Lung (tissue), 12 donors: ENCODE measurements around the gene PPP2R1B. TPM values are rescaled to one million over a fixed set of nuclear protein-coding genes. Genes with fewer than 3 reads are reported as not detected.

Source experiments
- ATAC-seq: fragments of 200-7000 bp; cut with Tn5 transposase; one replicate; pipeline ENCODE4 v1.9.1; 2020; ENCODE audit warnings: moderate number of reproducible peaks; ENCODE audit not compliant: insufficient read depth, low FRiP score
- DNase-seq, 3 donors: peaks; one replicate each; pipeline ENCODE4 v3.0.0-alpha.2; 2013 to 2017
- H3K27ac ChIP-seq, 2 donors: one replicate each; pipeline ENCODE4 v1.5.1; 2013; ENCODE audit warnings: mild to moderate bottlenecking in 2 of 2, moderate library complexity in 2 of 2, control low read depth in 1 of 2, inconsistent platforms in 1 of 2, low read depth in 1 of 2, low read length in 1 of 2
- H3K27me3 ChIP-seq, 3 donors: one replicate each; pipeline ENCODE4 v1.5.1; 2013; ENCODE audit warnings: low read length in 2 of 3; ENCODE audit not compliant: control insufficient read depth in 3 of 3, insufficient read depth in 3 of 3
- H3K36me3 ChIP-seq, 4 donors: one replicate each; pipeline ENCODE4 v1.5.1; 2013; ENCODE audit warnings: low read length in 4 of 4, mild to moderate bottlenecking in 1 of 4, moderate library complexity in 1 of 4; ENCODE audit not compliant: control insufficient read depth in 4 of 4, insufficient read depth in 4 of 4
- H3K4me1 ChIP-seq, 5 donors: one replicate each; pipeline ENCODE4 v1.5.1; 2013; ENCODE audit warnings: low read length in 5 of 5, mild to moderate bottlenecking in 2 of 5, moderate library complexity in 1 of 5; ENCODE audit not compliant: control insufficient read depth in 5 of 5, insufficient read depth in 5 of 5
- H3K4me3 ChIP-seq: one replicate; pipeline ENCODE4 v1.5.1; 2013; ENCODE audit warnings: mild to moderate bottlenecking, control low read depth, moderate library complexity
- H3K9ac ChIP-seq, 2 donors: one replicate each; pipeline ENCODE4 v1.5.1; 2013; ENCODE audit warnings: low read length in 2 of 2, control low read depth in 1 of 2; ENCODE audit not compliant: insufficient read depth in 1 of 2
- H3K9me3 ChIP-seq, 4 donors: one replicate each; pipeline ENCODE4 v1.5.1; 2013; ENCODE audit warnings: low read length in 3 of 4, mild to moderate bottlenecking in 1 of 4, moderate library complexity in 1 of 4; ENCODE audit not compliant: control insufficient read depth in 4 of 4, insufficient read depth in 3 of 4
- WGBS, 2 donors: extraction: QIAGEN DNeasy Blood & Tissue Kit; methylation state at CpG; one replicate each; pipeline ENCODE4 v1.1.7; 2013; 5-methylcytosine and 5-hydroxymethylcytosine counted together
- polyA plus RNA-seq, 2 donors: library from polyadenylated mRNA; stranded (reverse); fragments of 200-250 nt; gene quantifications; one replicate each; pipeline ENCODE4 v1.2.1, GENCODE V29; 2013
- total RNA-seq, 2 donors: library from RNA; depleted of rRNA in 1 of 2; stranded (reverse); fragments of >200 nt in 1 of 2; gene quantifications; one replicate each; pipeline ENCODE4 v1.2.1, GENCODE V29; 2014 to 2021
- TF ChIP-seq, protein P1 (sequence below): IDR thresholded peaks from 2 replicates; pipeline ENCODE4 v1.5.1; 2012; ENCODE audit warnings: mild to moderate bottlenecking; ENCODE audit errors: control extremely low read depth, extremely low read depth
- donor health status: control.
- donor health status: control.
- donor health status: Bipolar disorder and iron deficiency.
- donor health status: healthy.
- donor health status: DM: yes; HTN: yes; CAD: no.

PPP2R1B gene
- total and polyA plus RNA-seq, 4 donors: 8.3 to 71.5 (median 20.4) TPM

DNA sequence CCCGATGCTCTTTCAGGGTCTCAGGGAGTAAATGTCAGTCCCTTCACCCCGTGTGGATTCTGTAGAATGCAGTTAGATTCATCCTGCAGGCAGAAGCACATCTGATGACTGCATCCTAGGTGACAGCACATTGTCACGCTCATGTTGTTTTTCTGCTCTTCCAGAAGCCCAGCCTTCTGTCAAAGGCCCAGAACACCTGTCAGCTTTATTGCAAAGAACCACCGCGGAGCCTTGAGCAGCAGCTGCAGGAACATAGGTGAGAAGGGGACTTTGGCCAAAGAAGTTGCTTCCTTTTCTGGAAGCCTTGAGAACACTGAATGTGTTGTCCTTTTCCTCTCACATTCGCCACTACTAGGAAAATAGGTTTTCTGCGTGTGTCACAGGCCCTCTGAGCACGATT is 43.7 kb downstream of the PPP2R1B start:
- H3K27me3 ChIP-seq: no peaks in the 10 kb centered on the region
- DNase-seq (no peak), ATAC-seq (no peak)
- TF ChIP-seq, protein P1, sequence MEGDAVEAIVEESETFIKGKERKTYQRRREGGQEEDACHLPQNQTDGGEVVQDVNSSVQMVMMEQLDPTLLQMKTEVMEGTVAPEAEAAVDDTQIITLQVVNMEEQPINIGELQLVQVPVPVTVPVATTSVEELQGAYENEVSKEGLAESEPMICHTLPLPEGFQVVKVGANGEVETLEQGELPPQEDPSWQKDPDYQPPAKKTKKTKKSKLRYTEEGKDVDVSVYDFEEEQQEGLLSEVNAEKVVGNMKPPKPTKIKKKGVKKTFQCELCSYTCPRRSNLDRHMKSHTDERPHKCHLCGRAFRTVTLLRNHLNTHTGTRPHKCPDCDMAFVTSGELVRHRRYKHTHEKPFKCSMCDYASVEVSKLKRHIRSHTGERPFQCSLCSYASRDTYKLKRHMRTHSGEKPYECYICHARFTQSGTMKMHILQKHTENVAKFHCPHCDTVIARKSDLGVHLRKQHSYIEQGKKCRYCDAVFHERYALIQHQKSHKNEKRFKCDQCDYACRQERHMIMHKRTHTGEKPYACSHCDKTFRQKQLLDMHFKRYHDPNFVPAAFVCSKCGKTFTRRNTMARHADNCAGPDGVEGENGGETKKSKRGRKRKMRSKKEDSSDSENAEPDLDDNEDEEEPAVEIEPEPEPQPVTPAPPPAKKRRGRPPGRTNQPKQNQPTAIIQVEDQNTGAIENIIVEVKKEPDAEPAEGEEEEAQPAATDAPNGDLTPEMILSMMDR: no peak
- no peak overlapping the region for H3K27ac ChIP-seq
- H3K9me3 ChIP-seq: no peaks in the 10 kb centered on the region
- H3K36me3 ChIP-seq: peaks cover 50 to 66% (median 59%) of the 10 kb centered on the region in 4 donors
- H3K4me3 ChIP-seq: no peak overlapping the region
- no peak overlapping the region for H3K9ac ChIP-seq
- WGBS, 2 donors: 94 to 95% methylated on average over 8 of the region's 8 CpGs
- H3K4me1 ChIP-seq: peaks cover 0 to 4% (median 0%) of the 10 kb centered on the region in 5 donors

DNA sequence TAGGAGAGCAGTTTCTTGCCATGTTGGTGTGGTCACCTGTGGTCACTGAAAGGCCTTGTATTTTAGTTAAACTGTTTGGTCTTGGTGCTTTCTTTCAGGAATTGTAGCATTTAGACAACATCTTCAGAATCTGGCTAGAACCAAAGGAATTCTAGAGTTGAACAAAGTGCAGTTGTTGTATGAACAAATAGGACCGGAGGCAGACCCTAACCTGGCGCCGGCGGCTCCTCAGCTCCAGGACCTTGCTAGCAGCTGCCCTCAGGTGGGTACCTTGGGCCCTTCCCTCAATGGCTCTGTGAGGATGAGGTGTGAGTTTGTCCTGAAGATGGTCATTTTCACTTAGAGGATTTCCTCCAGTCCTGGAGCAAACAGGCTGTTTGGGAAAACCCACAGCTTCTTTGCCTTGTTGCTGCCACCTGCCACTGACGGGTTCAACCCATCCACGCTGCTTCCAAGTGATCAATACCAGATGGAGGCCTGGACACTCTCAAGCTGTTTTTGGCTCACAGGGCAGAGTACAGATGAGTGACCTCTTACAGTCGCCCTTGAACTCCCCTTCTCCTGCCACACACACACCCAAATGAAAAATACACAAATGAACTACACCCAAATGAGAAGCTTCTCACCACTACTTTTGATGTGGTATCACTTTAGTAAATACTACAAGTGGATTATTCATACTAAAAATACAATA is 45.2 kb downstream of the PPP2R1B start:
- no peaks in the 10 kb centered on the region for H3K27me3 ChIP-seq
- H3K4me1 ChIP-seq: peaks cover 0 to 4% (median 0%) of the 10 kb centered on the region in 5 donors
- TF ChIP-seq, protein P1: no peak
- WGBS, 2 donors: 93 to 97% methylated on average over 7 of the region's 7 CpGs
- H3K9me3 ChIP-seq: no peaks in the 10 kb centered on the region
- no peak overlapping the region for H3K27ac ChIP-seq
- DNase-seq (no peak), ATAC-seq (no peak)
- H3K9ac ChIP-seq: no peak overlapping the region
- no peak overlapping the region for H3K4me3 ChIP-seq
- H3K36me3 ChIP-seq: peaks cover 47 to 52% (median 49%) of the 10 kb centered on the region in 4 donors

DNA sequence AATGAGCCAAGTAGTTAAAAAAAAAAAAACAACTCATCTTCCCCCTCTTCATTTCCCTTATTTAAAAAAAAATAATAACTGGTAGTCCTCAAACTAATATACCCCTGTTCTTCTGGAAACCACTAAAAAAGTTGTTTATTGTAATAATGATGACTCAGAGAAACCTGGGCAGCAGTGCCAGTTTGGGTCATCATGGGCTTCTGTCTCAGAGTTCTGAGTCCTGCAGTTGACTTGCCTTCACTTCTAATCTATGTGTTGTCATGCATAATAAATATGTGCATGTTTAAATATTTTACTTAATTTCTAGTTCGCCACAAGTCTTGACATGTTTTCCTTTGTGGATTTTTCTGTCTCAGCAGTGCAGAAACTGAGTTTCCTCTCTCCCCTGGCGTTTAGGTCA is 46.8 kb downstream of the PPP2R1B start:
- 92% methylated on average over 2 of the region's 2 CpGs for WGBS, 2 donors
- no peak overlapping the region for H3K27ac ChIP-seq
- H3K9ac ChIP-seq: no peak overlapping the region

More for the DNA sequence above, 46.8 kb downstream of the PPP2R1B start:
- TF ChIP-seq, protein P1: no peak
- Histone ChIP-seq H3K4me1 (peaks cover 0 to 4% (median 0%) of the 10 kb centered on the region in 5 donors), H3K9me3 (no peaks in the 10 kb centered on the region), H3K27me3 (no peaks in the 10 kb centered on the region), H3K4me3 (no peak overlapping the region), H3K36me3 (peaks cover 46 to 51% (median 49%) of the 10 kb centered on the region in 4 donors)
- no peak for ATAC-seq
- DNase-seq: no peak
